Gastroesophageal sphincter (tissue), 4 donors: ENCODE results near the gene UBE2H. TPM values are rescaled to one million over a fixed set of nuclear protein-coding genes. Genes with fewer than 3 reads are reported as not detected.

Experiments
- ATAC-seq: fragments of 150-250 bp; one replicate; pipeline ENCODE4 v1.9.1; 2016; ENCODE audit warnings: mild to moderate bottlenecking, moderate library complexity
- H3K27ac ChIP-seq, 4 donors: fragments of 200-600 bp; sonication (generic) in 3 of 4; 1 replicate in 3 of 4; 2 replicates in 1 of 4; pipeline ENCODE4 v1.5.1; 2016 to 2019
- H3K27me3 ChIP-seq: fragments of 200-600 bp; sonication (generic); one replicate; pipeline ENCODE4 v1.5.1; 2019
- H3K36me3 ChIP-seq, 2 donors: fragments of 200-600 bp; sonication (generic); one replicate each; pipeline ENCODE4 v1.5.1; 2019; ENCODE audit warnings: control low read depth in 1 of 2
- H3K4me1 ChIP-seq, 3 donors: fragments of 200-600 bp; sonication (generic); 1 replicate in 2 of 3; 2 replicates in 1 of 3; pipeline ENCODE4 v1.5.1; 2016 to 2019; ENCODE audit warnings: control low read depth in 2 of 3
- H3K4me3 ChIP-seq, 2 donors: fragments of 200-600 bp; sonication (generic); one replicate each; pipeline ENCODE4 v1.5.1; 2019; ENCODE audit warnings: mild to moderate bottlenecking in 1 of 2, moderate library complexity in 1 of 2
- H3K9me3 ChIP-seq, 3 donors: fragments of 200-600 bp; sonication (generic); one replicate each; pipeline ENCODE4 v1.5.1; 2017 to 2019; ENCODE audit warnings: control low read depth in 2 of 3
- EP300 ChIP-seq: sonication (generic); formaldehyde crosslinking; IDR thresholded peaks from one replicate; pipeline ENCODE4 v1.6.1; 2017; ENCODE audit warnings: antibody characterized with exemption, mild to moderate bottlenecking
- POLR2A ChIP-seq, 2 donors: fragments of 450-650 bp; IDR thresholded peaks; one replicate each; pipeline ENCODE4 v1.6.1; 2017; ENCODE audit warnings: antibody characterized with exemption in 2 of 2, mild to moderate bottlenecking in 2 of 2, moderate library complexity in 1 of 2
- POLR2AphosphoS5 ChIP-seq: sonication (generic); formaldehyde crosslinking; IDR thresholded peaks from one replicate; pipeline ENCODE4 v1.6.1; 2017; ENCODE audit warnings: antibody characterized with exemption
- WGBS, 2 donors: methylation state at CpG; one replicate each; pipeline ENCODE4 v1.1.5; 2018; ENCODE audit warnings: low coverage in 1 of 2; 5-methylcytosine and 5-hydroxymethylcytosine counted together
- total RNA-seq, 4 donors: library from RNA; depleted of rRNA; stranded (reverse); fragments of >200 nt; gene quantifications; one replicate each; pipeline ENCODE4 v1.1.0, GENCODE V29; 2016
- TF ChIP-seq, protein P1 (sequence below), 4 experiments: fragments of 200-600 bp in 2 of 4; fragments of 450-650 bp in 2 of 4; sonication (generic) in 1 of 4; IDR thresholded peaks; one replicate each; pipeline ENCODE4 v1.5.1; 2017 to 2019; ENCODE audit warnings: antibody characterized with exemption in 4 of 4, mild to moderate bottlenecking in 2 of 4, moderate library complexity in 2 of 4

The UBE2H gene
- total RNA-seq, 4 donors from 2014 or later, result 80.2 to 96.2 (median 85.0) TPM

DNA sequence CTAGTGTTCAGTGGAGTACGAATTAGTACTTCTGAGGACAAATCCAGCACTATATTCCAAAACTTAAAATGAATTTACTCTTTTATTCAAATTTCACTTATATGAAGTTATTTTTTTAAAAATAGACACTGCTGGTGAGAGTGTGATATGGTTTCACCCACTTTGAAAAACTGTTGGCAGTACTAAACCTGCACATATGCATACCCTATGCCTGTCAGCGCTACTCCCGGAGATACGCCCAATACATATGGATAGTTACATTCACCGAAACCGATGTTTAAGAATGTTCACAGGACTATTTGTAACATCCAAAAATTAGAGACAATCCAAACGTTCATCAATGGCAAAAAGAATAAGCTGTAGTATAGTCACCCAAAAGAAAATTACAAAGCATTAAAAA is 69.6 kb downstream of the UBE2H start:
- Histone ChIP-seq H3K27ac (no peak overlapping the region), H3K4me3 (no peak overlapping the region), H3K9me3 (no peaks in the 10 kb centered on the region), H3K36me3 (peaks cover 0 to 10% of the 10 kb centered on the region in 2 donors), H3K4me1 (peaks cover 2 to 27% (median 6%) of the 10 kb centered on the region in 3 donors), H3K27me3 (no peaks in the 10 kb centered on the region)
- ATAC-seq, result no peak
- WGBS, 2 donors, result 87 to 96% methylated on average over 7 of the region's 7 CpGs
- TF ChIP-seq, protein P1, sequence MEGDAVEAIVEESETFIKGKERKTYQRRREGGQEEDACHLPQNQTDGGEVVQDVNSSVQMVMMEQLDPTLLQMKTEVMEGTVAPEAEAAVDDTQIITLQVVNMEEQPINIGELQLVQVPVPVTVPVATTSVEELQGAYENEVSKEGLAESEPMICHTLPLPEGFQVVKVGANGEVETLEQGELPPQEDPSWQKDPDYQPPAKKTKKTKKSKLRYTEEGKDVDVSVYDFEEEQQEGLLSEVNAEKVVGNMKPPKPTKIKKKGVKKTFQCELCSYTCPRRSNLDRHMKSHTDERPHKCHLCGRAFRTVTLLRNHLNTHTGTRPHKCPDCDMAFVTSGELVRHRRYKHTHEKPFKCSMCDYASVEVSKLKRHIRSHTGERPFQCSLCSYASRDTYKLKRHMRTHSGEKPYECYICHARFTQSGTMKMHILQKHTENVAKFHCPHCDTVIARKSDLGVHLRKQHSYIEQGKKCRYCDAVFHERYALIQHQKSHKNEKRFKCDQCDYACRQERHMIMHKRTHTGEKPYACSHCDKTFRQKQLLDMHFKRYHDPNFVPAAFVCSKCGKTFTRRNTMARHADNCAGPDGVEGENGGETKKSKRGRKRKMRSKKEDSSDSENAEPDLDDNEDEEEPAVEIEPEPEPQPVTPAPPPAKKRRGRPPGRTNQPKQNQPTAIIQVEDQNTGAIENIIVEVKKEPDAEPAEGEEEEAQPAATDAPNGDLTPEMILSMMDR (IDR thresholded peaks at IDR 0.05), result no peak
- TF ChIP-seq EP300 (no peak), POLR2A (IDR thresholded peaks at IDR 0.05) (no peak), POLR2AphosphoS5 (no peak)

- no peak for TF ChIP-seq POLR2A (IDR thresholded peaks at IDR 0.05)
- no peak for TF ChIP-seq POLR2AphosphoS5
- TF ChIP-seq, protein P1 (IDR thresholded peaks at IDR 0.05), result no peak
- TF ChIP-seq EP300, result no peak
- no peak for ATAC-seq
- H3K27ac ChIP-seq, result no peak overlapping the region
- H3K27me3 ChIP-seq, result no peaks in the 10 kb centered on the region
- H3K36me3 ChIP-seq, result peaks cover 0 to 15% of the 10 kb centered on the region in 2 donors
- no peak overlapping the region for H3K4me3 ChIP-seq
- H3K4me1 ChIP-seq, result peaks cover 5 to 34% (median 11%) of the 10 kb centered on the region in 3 donors
- H3K9me3 ChIP-seq, result no peaks in the 10 kb centered on the region
- WGBS, 2 donors, result 60 to 76% methylated on average over 3 of the region's 3 CpGs
Observed at GRCh38 chr7:129882531-129882930, 70.2 kb downstream of the UBE2H start.

DNA sequence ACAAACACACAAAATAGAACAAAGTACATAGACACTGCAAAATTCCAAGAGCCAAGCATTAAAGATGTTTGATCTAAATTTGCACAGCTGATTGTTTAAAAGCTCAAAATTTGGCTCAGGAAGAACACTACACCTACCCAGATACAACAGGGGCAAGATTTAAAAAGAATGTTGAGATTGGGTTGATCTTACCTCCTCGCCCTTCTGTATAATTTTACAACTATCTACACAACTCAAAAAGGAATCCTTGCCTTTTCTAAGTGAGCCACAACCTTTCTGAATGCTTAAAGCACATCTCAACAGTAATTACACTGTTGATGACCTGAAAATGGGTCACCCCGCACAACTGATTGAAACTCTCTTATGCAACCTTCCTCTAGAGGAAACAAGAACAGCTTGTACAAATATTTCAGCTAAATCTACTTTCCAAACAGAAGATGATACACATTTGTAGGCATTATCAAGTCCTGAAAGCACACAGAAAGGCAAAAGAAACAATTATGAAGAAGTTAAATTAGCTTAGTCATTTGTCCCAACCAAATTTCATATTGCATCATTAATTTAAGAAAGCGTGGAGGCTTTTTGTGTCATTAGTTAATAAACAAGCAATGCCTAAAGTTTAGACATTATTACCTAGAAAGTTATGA is 75.5 kb downstream of the UBE2H start:
- peak overlapping the region; percentile 16 to 55 (median 44) for H3K27ac ChIP-seq

GRCh38 chr7:129875745-129876411 is 76.9 kb downstream of the UBE2H start:
- Histone ChIP-seq H3K27me3 (no peaks in the 10 kb centered on the region), H3K36me3 (peaks cover 0 to 15% of the 10 kb centered on the region in 2 donors), H3K4me3 (peak overlapping the region in 1 of 2 donors; percentile 1), H3K9me3 (no peaks in the 10 kb centered on the region), H3K4me1 (peaks cover 25 to 42% (median 25%) of the 10 kb centered on the region in 3 donors), H3K27ac (peak overlapping the region; percentile 55 to 73 (median 68))
- WGBS, 2 donors, result 28 to 40% methylated on average over 5 of the region's 5 CpGs
- ATAC-seq, result peak; percentile 39
- no peak for TF ChIP-seq EP300
- TF ChIP-seq POLR2AphosphoS5, result peak; percentile 33

More for the DNA sequence above, 75.5 kb downstream of the UBE2H start:
- Histone ChIP-seq H3K27me3 (no peaks in the 10 kb centered on the region), H3K36me3 (peaks cover 0 to 15% of the 10 kb centered on the region in 2 donors), H3K4me1 (peaks cover 25 to 51% (median 25%) of the 10 kb centered on the region in 3 donors), H3K9me3 (no peaks in the 10 kb centered on the region), H3K4me3 (no peak overlapping the region)
- no peak for TF ChIP-seq EP300
- TF ChIP-seq POLR2AphosphoS5, result peak; percentile 68
- no peak for TF ChIP-seq POLR2A (IDR thresholded peaks at IDR 0.05)
- peak; percentile 83 for ATAC-seq
- 78 to 82% methylated on average over 3 of the region's 3 CpGs for WGBS, 2 donors

DNA sequence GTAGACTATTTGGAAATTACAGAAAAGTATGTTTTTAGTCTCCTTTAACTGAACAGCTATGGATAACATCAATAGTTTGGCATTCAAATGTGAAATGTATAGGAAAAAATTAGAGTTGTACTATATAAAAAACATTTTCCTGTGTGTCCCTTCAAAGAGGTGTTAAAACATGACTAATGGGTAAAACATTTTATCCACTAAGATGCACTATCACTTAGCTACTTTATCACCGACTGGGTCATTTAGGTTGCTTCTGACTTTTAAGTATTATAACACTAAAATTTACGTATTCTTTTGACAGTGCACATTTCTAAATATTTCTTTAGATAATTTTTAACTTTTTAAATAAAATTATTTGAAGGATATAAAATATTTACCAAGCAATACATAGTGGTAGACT is 77.6 kb downstream of the UBE2H start:
- peaks cover 0 to 10% of the 10 kb centered on the region in 2 donors for H3K36me3 ChIP-seq
- ATAC-seq, result no peak
- H3K4me3 ChIP-seq, result peak overlapping the region in 1 of 2 donors; percentile 1
- H3K9me3 ChIP-seq, result no peaks in the 10 kb centered on the region
- TF ChIP-seq POLR2AphosphoS5 (no peak), EP300 (no peak), POLR2A (IDR thresholded peaks at IDR 0.05) (no peak)
- TF ChIP-seq, protein P1 (IDR thresholded peaks at IDR 0.05), result no peak
- peak overlapping the region in 3 of 4 donors; percentile 55 to 70 (median 66) for H3K27ac ChIP-seq
- WGBS, 2 donors, result 50 to 54% methylated on average over 2 of the region's 2 CpGs
- peaks cover 25 to 48% (median 25%) of the 10 kb centered on the region in 3 donors for H3K4me1 ChIP-seq
- no peaks in the 10 kb centered on the region for H3K27me3 ChIP-seq
